K562 (cell line): ENCODE measurements around the gene SLC8A1. TPM values are rescaled to one million over a fixed set of nuclear protein-coding genes. Genes with fewer than 3 reads are reported as not detected.

ENCODE experiments used
- CHD1 ChIP-seq: fragments of 200-600 bp; sonication (generic); IDR thresholded peaks from one replicate; pipeline ENCODE4 v1.6.1; 2012; ENCODE audit warnings: mild to moderate bottlenecking, moderate library complexity, low read length, inconsistent platforms
- EZH2 ChIP-seq: IDR thresholded peaks from 2 replicates; pipeline ENCODE4 v1.6.1; 2012; ENCODE audit warnings: low read depth, mild to moderate bottlenecking, inconsistent platforms, low read length, borderline replicate concordance
- KDM1A ChIP-seq, 2 experiments: fragments of 450-650 bp; IDR thresholded peaks; 2 replicates each; pipeline ENCODE4 v1.6.1; 2016; ENCODE audit warnings: mild to moderate bottlenecking in 2 of 2
- POLR3A ChIP-seq: IDR thresholded peaks from 2 replicates; pipeline ENCODE4 v1.6.1; 2011; ENCODE audit warnings: borderline replicate concordance, mild to moderate bottlenecking, moderate library complexity; ENCODE audit not compliant: insufficient read length, insufficient read depth; ENCODE audit errors: extremely low read depth
- ZNF175 ChIP-seq: fragments of 200-800 bp; sonication (Bioruptor generic); IDR thresholded peaks from 2 replicates; pipeline ENCODE4 v1.6.1; 2016; ENCODE audit warnings: low read depth, mild to moderate bottlenecking, missing genetic modification characterization, missing compliant biosample characterization
- polyA plus RNA-seq, 8 experiments: library from polyadenylated mRNA; depleted of rRNA in 4 of 8; stranded (reverse) in 5 of 8; unstranded in 3 of 8; fragments of >200 nt; fragmentation: Nextera tagmentation in 2 of 8; fragmentation: Illumina TruSeq in 1 of 8; extraction: Ambion mirVana in 2 of 8; extraction: Trizol in 1 of 8; gene quantifications; 2 replicates each; pipeline versions ENCODE4 v1.2.1 to v1.2.3, GENCODE V29; 2011 to 2014; ENCODE audit warnings: inconsistent platforms in 1 of 8, missing spikeins in 1 of 8
- total RNA-seq, 7 experiments: library from RNA; depleted of rRNA in 6 of 7; stranded (reverse); fragments of >200 nt in 6 of 7; fragmentation: Illumina TruSeq in 2 of 7; extraction: Trizol in 2 of 7; gene quantifications; 2 replicates each; pipeline versions ENCODE4 v1.2.1 to v1.2.3, GENCODE V29; 2011 to 2021; ENCODE audit warnings: low replicate concordance in 1 of 7
- TF ChIP-seq, protein P1 (sequence below): fragments of 250-450 bp; sonication (Bioruptor Pico); IDR thresholded peaks from 2 replicates; pipeline ENCODE4 v1.4.0; 2020; ENCODE audit warnings: borderline replicate concordance
- TF ChIP-seq, protein P2 (sequence below): IDR thresholded peaks from 3 replicates; pipeline ENCODE4 v1.6.1; 2011; ENCODE audit warnings: borderline replicate concordance, mild to moderate bottlenecking; ENCODE audit not compliant: insufficient read length, insufficient read depth
- TF ChIP-seq, protein P3 (sequence below): sonication (generic); formaldehyde crosslinking; IDR thresholded peaks from 2 replicates; pipeline ENCODE4 v1.8.0; 2023; ENCODE audit warnings: mild to moderate bottlenecking, missing genetic modification reagents
- TF ChIP-seq, protein P4 (sequence below): fragments of 250-450 bp; sonication (Bioruptor Pico); IDR thresholded peaks from 2 replicates; pipeline ENCODE4 v1.5.1; 2021; ENCODE audit warnings: mild to moderate bottlenecking
- TF ChIP-seq, protein P5 (sequence below): fragments of 450-650 bp; formaldehyde crosslinking; IDR thresholded peaks from 2 replicates; pipeline ENCODE4 v1.4.0; 2020; ENCODE audit warnings: mild to moderate bottlenecking

Gene SLC8A1
- total and polyA plus RNA-seq, 9 of the 15 experiments (the other 6 are each of a cell fraction or from before 2014, with no cell fraction given) = not detected

DNA sequence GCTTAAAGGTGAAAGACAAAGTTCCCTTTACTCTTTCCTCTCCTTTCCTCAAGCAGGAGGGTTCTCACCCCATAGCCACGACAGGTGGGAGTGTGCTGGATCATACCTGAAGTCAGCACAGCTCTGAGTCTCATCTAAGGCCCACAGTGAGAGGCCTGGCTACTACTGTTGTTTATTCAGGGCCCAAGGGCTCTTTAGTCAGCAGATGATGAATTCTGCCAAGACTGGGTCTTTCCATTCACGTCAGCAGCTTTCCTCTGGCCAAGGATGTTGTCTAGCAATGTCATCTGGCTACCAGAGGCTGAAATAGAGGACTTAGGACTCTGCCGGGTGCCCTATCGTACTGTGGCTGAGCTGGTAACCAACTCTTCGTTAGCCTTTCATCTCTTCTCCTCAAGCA lies 364.5 kb downstream of the SLC8A1 start (continued):
- TF ChIP-seq, protein P1, sequence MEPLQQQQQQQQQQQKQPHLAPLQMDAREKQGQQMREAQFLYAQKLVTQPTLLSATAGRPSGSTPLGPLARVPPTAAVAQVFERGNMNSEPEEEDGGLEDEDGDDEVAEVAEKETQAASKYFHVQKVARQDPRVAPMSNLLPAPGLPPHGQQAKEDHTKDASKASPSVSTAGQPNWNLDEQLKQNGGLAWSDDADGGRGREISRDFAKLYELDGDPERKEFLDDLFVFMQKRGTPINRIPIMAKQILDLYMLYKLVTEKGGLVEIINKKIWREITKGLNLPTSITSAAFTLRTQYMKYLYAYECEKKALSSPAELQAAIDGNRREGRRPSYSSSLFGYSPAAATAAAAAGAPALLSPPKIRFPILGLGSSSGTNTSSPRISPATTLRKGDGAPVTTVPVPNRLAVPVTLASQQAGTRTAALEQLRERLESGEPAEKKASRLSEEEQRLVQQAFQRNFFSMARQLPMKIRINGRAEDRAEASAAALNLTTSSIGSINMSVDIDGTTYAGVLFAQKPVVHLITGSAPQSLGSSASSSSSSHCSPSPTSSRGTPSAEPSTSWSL = no peak
- TF ChIP-seq CHD1 (no peak), POLR3A (no peak), ZNF175 (CRISPR knock-in tag) (no peak), KDM1A (IDR thresholded peaks at IDR 0.05) (no peak), EZH2 (no peak)
- TF ChIP-seq, protein P2, sequence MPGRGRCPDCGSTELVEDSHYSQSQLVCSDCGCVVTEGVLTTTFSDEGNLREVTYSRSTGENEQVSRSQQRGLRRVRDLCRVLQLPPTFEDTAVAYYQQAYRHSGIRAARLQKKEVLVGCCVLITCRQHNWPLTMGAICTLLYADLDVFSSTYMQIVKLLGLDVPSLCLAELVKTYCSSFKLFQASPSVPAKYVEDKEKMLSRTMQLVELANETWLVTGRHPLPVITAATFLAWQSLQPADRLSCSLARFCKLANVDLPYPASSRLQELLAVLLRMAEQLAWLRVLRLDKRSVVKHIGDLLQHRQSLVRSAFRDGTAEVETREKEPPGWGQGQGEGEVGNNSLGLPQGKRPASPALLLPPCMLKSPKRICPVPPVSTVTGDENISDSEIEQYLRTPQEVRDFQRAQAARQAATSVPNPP = no peak
- TF ChIP-seq, protein P3, sequence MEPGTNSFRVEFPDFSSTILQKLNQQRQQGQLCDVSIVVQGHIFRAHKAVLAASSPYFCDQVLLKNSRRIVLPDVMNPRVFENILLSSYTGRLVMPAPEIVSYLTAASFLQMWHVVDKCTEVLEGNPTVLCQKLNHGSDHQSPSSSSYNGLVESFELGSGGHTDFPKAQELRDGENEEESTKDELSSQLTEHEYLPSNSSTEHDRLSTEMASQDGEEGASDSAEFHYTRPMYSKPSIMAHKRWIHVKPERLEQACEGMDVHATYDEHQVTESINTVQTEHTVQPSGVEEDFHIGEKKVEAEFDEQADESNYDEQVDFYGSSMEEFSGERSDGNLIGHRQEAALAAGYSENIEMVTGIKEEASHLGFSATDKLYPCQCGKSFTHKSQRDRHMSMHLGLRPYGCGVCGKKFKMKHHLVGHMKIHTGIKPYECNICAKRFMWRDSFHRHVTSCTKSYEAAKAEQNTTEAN = no peak
- TF ChIP-seq, protein P4, sequence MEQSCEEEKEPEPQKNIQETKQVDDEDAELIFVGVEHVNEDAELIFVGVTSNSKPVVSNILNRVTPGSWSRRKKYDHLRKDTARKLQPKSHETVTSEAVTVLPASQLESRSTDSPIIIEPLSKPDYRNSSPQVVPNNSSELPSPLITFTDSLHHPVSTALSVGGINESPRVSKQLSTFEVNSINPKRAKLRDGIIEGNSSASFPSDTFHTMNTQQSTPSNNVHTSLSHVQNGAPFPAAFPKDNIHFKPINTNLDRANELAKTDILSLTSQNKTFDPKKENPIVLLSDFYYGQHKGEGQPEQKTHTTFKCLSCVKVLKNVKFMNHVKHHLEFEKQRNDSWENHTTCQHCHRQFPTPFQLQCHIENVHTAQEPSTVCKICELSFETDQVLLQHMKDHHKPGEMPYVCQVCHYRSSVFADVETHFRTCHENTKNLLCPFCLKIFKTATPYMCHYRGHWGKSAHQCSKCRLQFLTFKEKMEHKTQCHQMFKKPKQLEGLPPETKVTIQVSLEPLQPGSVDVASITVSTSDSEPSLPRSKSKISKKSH = no peak
- TF ChIP-seq, protein P5, sequence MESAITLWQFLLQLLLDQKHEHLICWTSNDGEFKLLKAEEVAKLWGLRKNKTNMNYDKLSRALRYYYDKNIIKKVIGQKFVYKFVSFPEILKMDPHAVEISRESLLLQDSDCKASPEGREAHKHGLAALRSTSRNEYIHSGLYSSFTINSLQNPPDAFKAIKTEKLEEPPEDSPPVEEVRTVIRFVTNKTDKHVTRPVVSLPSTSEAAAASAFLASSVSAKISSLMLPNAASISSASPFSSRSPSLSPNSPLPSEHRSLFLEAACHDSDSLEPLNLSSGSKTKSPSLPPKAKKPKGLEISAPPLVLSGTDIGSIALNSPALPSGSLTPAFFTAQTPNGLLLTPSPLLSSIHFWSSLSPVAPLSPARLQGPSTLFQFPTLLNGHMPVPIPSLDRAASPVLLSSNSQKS (CRISPR knock-in tag) = no peak
